HG03457 (cell line): ENCODE measurements around the gene DDA1.
"Not testable (repeated sequence)": the region's sequence is repeated elsewhere in the genome, so short reads cannot be mapped to it uniquely, and the experiment has no call there.

Experiments
- ATAC-seq: cut with Tn5 transposase; IDR thresholded peaks from one replicate; pipeline ENCODE4 v1.9.1; 2021; ENCODE audit warnings: moderate number of reproducible peaks; ENCODE audit not compliant: unreplicated experiment

DDA1 gene

GRCh38 chr19:17309198-17309964, at the start of gene DDA1:
TSS of gene DDA1 (plus strand) at chr19:17309563. CDS start at chr19:17309655, 92 bp downstream.
- peak; percentile 27 for ATAC-seq

GRCh38 chr19:17259934-17260333, 49.4 kb upstream of the DDA1 start:
- ATAC-seq, result no peak

- ATAC-seq, result peak; percentile 58
These were observed 48.5 kb upstream of the DDA1 start for GRCh38 chr19:17260842-17261325.

- no peak for ATAC-seq
These were observed 46.8 kb upstream of the DDA1 start for GRCh38 chr19:17262557-17262956.

GRCh38 chr19:17263712-17264640, 45.4 kb upstream of the DDA1 start:
- no peak for ATAC-seq

- no peak for ATAC-seq
These were observed 44.8 kb upstream of the DDA1 start, which contains the start of gene USHBP1 for GRCh38 chr19:17264641-17264979. TSS of gene USHBP1 (minus strand) at chr19:17264745. CDS start at chr19:17264299, 446 bp downstream.

GRCh38 chr19:17266026-17266425, 43.3 kb upstream of the DDA1 start:
- ATAC-seq, result no peak

GRCh38 chr19:17266589-17266974, 42.8 kb upstream of the DDA1 start:
- ATAC-seq, result no peak

- ATAC-seq, result peak; percentile 74
These were observed 42.2 kb upstream of the DDA1 start, which contains the start of gene BABAM1 for GRCh38 chr19:17266975-17267788. TSS of gene BABAM1 (plus strand) at chr19:17267443. CDS start at chr19:17268807, 1,364 bp downstream.

- ATAC-seq, result no peak
These were observed 40.6 kb upstream of the DDA1 start for GRCh38 chr19:17268754-17269153.

GRCh38 chr19:17274892-17275291, 34.5 kb upstream of the DDA1 start:
- ATAC-seq, result not testable (repeated sequence)

- ATAC-seq, result no peak
These were observed 33.8 kb upstream of the DDA1 start for GRCh38 chr19:17275441-17276175.

GRCh38 chr19:17279436-17279835, 29.9 kb upstream of the DDA1 start:
- no peak for ATAC-seq

GRCh38 chr19:17281391-17282304, 27.7 kb upstream of the DDA1 start, which contains the start of gene ANKLE1:
TSS of gene ANKLE1 (plus strand) at chr19:17281901. CDS start at chr19:17281921, 20 bp downstream.
- ATAC-seq, result no peak

GRCh38 chr19:17282488-17283125, 26.8 kb upstream of the DDA1 start:
- no peak for ATAC-seq

GRCh38 chr19:17283504-17283996, 25.8 kb upstream of the DDA1 start:
- ATAC-seq, result no peak

GRCh38 chr19:17285415-17286135, 23.8 kb upstream of the DDA1 start:
- no peak for ATAC-seq

GRCh38 chr19:17286263-17286662, 23.1 kb upstream of the DDA1 start:
- ATAC-seq, result no peak
